HFFc6 (cell line): ENCODE measurements around the gene AOC3. TPM values are rescaled to one million over a fixed set of nuclear protein-coding genes. Genes with fewer than 3 reads are reported as not detected.

Experiments
- DNase-seq: peaks from one replicate; pipeline ENCODE4 v3.0.0-alpha.2; 2018
- H3K27ac Mint-ChIP-seq: 2 replicates; pipeline ENCODE4 v1.8.0; 2020; ENCODE audit warnings: mild to moderate bottlenecking, mixed read lengths
- H3K27me3 Mint-ChIP-seq: 2 replicates; pipeline ENCODE4 v1.8.0; 2021; ENCODE audit warnings: mild to moderate bottlenecking, moderate library complexity, mixed read lengths; ENCODE audit not compliant: insufficient read depth
- H3K36me3 Mint-ChIP-seq: 2 replicates; pipeline ENCODE4 v1.8.0; 2021; ENCODE audit warnings: low read depth, mixed read lengths
- H3K4me1 Mint-ChIP-seq: 2 replicates; pipeline ENCODE4 v1.8.0; 2020; ENCODE audit warnings: low read depth, mixed read lengths
- H3K4me3 Mint-ChIP-seq: 2 replicates; pipeline ENCODE4 v1.8.0; 2020; ENCODE audit warnings: mild to moderate bottlenecking, moderate library complexity, mixed read lengths
- H3K9me3 Mint-ChIP-seq: 2 replicates; pipeline ENCODE4 v1.8.0; 2020; ENCODE audit warnings: mild to moderate bottlenecking, mixed read lengths
- CTCF ChIP-seq: fragments of 200-600 bp; sonication (generic); IDR thresholded peaks from 2 replicates; pipeline ENCODE4 v1.5.0; 2021; ENCODE audit warnings: antibody characterized with exemption, mild to moderate bottlenecking
- total RNA-seq, 6 experiments: library from RNA; stranded (reverse); fragmentation: NEBNext Ultra II Directional; extraction: Animal tissue kit (Norgen Biotek cat#: 25700); gene quantifications; 2 replicates in 1 of 6; 3 replicates in 5 of 6; pipeline ENCODE4 v1.2.3, GENCODE V29; 2021

Gene AOC3
- total RNA-seq, 6 experiments from 2014 or later = 0.05 to 0.14 (median 0.06) TPM; not detected in 2

- Mint-ChIP-seq H3K27ac (no peak overlapping the region), H3K36me3 (peaks cover 7% of the 10 kb centered on the region), H3K4me3 (no peak overlapping the region), H3K4me1 (peaks cover 22% of the 10 kb centered on the region), H3K27me3 (no peaks in the 10 kb centered on the region; the same call in 1 of the 2 replicates), H3K9me3 (no peaks in the 10 kb centered on the region)
- no peak for TF ChIP-seq CTCF
- DNase-seq = no peak
Measured at GRCh38 chr17:42827472-42827871, 23.5 kb upstream of the AOC3 start.

- peaks cover 21% of the 10 kb centered on the region for H3K4me1 Mint-ChIP-seq
- peaks cover 4% of the 10 kb centered on the region; the same call in 1 of the 2 replicates for H3K27me3 Mint-ChIP-seq
- no peak overlapping the region for H3K27ac Mint-ChIP-seq
- no peak for TF ChIP-seq CTCF
- no peaks in the 10 kb centered on the region for H3K9me3 Mint-ChIP-seq
- H3K36me3 Mint-ChIP-seq = peaks cover 10% of the 10 kb centered on the region; the same call in 1 of the 2 replicates
- no peak for DNase-seq
- H3K4me3 Mint-ChIP-seq = no peak overlapping the region
Measured at GRCh38 chr17:42830971-42831370, 20.0 kb upstream of the AOC3 start.

GRCh38 chr17:42832213-42832933 lies 18.6 kb upstream of the AOC3 start:
- no peak for DNase-seq
- peaks cover 10% of the 10 kb centered on the region; the same call in 1 of the 2 replicates for H3K36me3 Mint-ChIP-seq
- peak overlapping the region; percentile 98 for H3K4me3 Mint-ChIP-seq
- H3K27ac Mint-ChIP-seq = peak overlapping the region; percentile 99
- peaks cover 21% of the 10 kb centered on the region for H3K4me1 Mint-ChIP-seq
- H3K27me3 Mint-ChIP-seq = peaks cover 4% of the 10 kb centered on the region; the same call in 1 of the 2 replicates
- TF ChIP-seq CTCF = no peak
- no peaks in the 10 kb centered on the region for H3K9me3 Mint-ChIP-seq

- no peaks in the 10 kb centered on the region for H3K9me3 Mint-ChIP-seq
- peak; percentile 25; the same call in 1 of the 2 replicates for TF ChIP-seq CTCF
- peak; percentile 85 for DNase-seq
- peaks cover 5% of the 10 kb centered on the region; the same call in 1 of the 2 replicates for H3K27me3 Mint-ChIP-seq
- H3K4me1 Mint-ChIP-seq = peaks cover 21% of the 10 kb centered on the region
- peak within 1 kb of the TSS; percentile 99 for H3K27ac Mint-ChIP-seq
- peaks cover 16% of the 10 kb centered on the region; the same call in 1 of the 2 replicates for H3K36me3 Mint-ChIP-seq
- peak within 1 kb of the TSS; percentile 98 for H3K4me3 Mint-ChIP-seq
Measured at GRCh38 chr17:42832934-42833766, 17.8 kb upstream of the AOC3 start, which contains the start of gene PSME3. TSS of gene PSME3 (plus strand) at chr17:42833397. CDS start at chr17:42833632, 235 bp downstream.

- no peak for TF ChIP-seq CTCF
- no peaks in the 10 kb centered on the region for H3K9me3 Mint-ChIP-seq
- peaks cover 21% of the 10 kb centered on the region for H3K4me1 Mint-ChIP-seq
- DNase-seq = no peak
- peaks cover 5% of the 10 kb centered on the region; the same call in 1 of the 2 replicates for H3K27me3 Mint-ChIP-seq
- H3K4me3 Mint-ChIP-seq = peak overlapping the region; percentile 98
- H3K27ac Mint-ChIP-seq = peak overlapping the region; percentile 99
- H3K36me3 Mint-ChIP-seq = peaks cover 20% of the 10 kb centered on the region
Measured at GRCh38 chr17:42833767-42834422, 17.1 kb upstream of the AOC3 start.
